ENCODE results near the gene SMPD3.

SMPD3 gene

GRCh38 chr16:68382296-68382718 is 66.0 kb downstream of the SMPD3 start:
- DNase-seq (ENCODE audit: low spot score) = no peak

- DNase-seq (ENCODE audit: low spot score) = no peak
These were observed 67.0 kb downstream of the SMPD3 start for GRCh38 chr16:68381363-68381724.

- DNase-seq (ENCODE audit: low spot score) = no peak
These were observed 67.5 kb downstream of the SMPD3 start for GRCh38 chr16:68380676-68381362.

GRCh38 chr16:68380348-68380670 is 68.0 kb downstream of the SMPD3 start:
- no peak for DNase-seq (ENCODE audit: low spot score)

GRCh38 chr16:68379472-68380347 is 68.6 kb downstream of the SMPD3 start:
- DNase-seq (ENCODE audit: low spot score) = no peak

- DNase-seq (ENCODE audit: low spot score) = no peak
These were observed 69.6 kb downstream of the SMPD3 start for GRCh38 chr16:68378436-68379415.

GRCh38 chr16:68377667-68378393 is 70.5 kb downstream of the SMPD3 start:
- no peak for DNase-seq (ENCODE audit: low spot score)

- no peak for DNase-seq (ENCODE audit: low spot score)
These were observed 71.1 kb downstream of the SMPD3 start for GRCh38 chr16:68377221-68377620.

- DNase-seq (ENCODE audit: low spot score) = no peak
These were observed 71.7 kb downstream of the SMPD3 start for GRCh38 chr16:68376590-68376989.

GRCh38 chr16:68375801-68376536 is 72.3 kb downstream of the SMPD3 start:
- no peak for DNase-seq (ENCODE audit: low spot score)

- DNase-seq (ENCODE audit: low spot score) = no peak
These were observed 73.2 kb downstream of the SMPD3 start for GRCh38 chr16:68374961-68375660.

GRCh38 chr16:68374246-68374805 is 74.0 kb downstream of the SMPD3 start:
- DNase-seq (ENCODE audit: low spot score) = no peak

- DNase-seq (ENCODE audit: low spot score) = no peak
These were observed 74.6 kb downstream of the SMPD3 start for GRCh38 chr16:68373528-68374245.

GRCh38 chr16:68372806-68373205 is 75.5 kb downstream of the SMPD3 start:
- no peak for DNase-seq (ENCODE audit: low spot score)

- DNase-seq (ENCODE audit: low spot score) = no peak
These were observed 76.0 kb downstream of the SMPD3 start for GRCh38 chr16:68372381-68372720.

GRCh38 chr16:68371706-68372380 is 76.5 kb downstream of the SMPD3 start:
- DNase-seq (ENCODE audit: low spot score) = no peak

- no peak for DNase-seq (ENCODE audit: low spot score)
These were observed 77.0 kb downstream of the SMPD3 start for GRCh38 chr16:68371276-68371651.

GRCh38 chr16:68370581-68371275 is 77.6 kb downstream of the SMPD3 start:
- DNase-seq (ENCODE audit: low spot score) = no peak

All from kidney tubule cell (primary cell).